Nephron progenitor cell (in vitro differentiated cells): Measurements from ENCODE around the gene GPC3.

Source experiments
- DNase-seq: peaks from one replicate; pipeline ENCODE4 v3.0.0; 2021
- H3K27ac Mint-ChIP-seq: 2 replicates; pipeline ENCODE4 v1.8.0; 2021; ENCODE audit warnings: mild to moderate bottlenecking, moderate library complexity, mixed read lengths
- H3K27me3 Mint-ChIP-seq: 2 replicates; pipeline ENCODE4 v1.8.0; 2021; ENCODE audit warnings: mild to moderate bottlenecking, low read depth, mixed read lengths; ENCODE audit not compliant: poor library complexity
- H3K36me3 Mint-ChIP-seq: 2 replicates; pipeline ENCODE4 v1.8.0; 2021; ENCODE audit warnings: low read depth, mixed read lengths
- H3K4me1 Mint-ChIP-seq: 2 replicates; pipeline ENCODE4 v1.8.0; 2021; ENCODE audit warnings: mixed read lengths
- H3K4me3 Mint-ChIP-seq: 2 replicates; pipeline ENCODE4 v1.8.0; 2021; ENCODE audit warnings: mild to moderate bottlenecking, moderate library complexity, mixed read lengths
- H3K9me3 Mint-ChIP-seq: 2 replicates; pipeline ENCODE4 v1.8.0; 2021; ENCODE audit warnings: mild to moderate bottlenecking, moderate library complexity, mixed read lengths
- TF ChIP-seq, protein P1 (sequence below): fragments of 200-600 bp; sonication (generic); IDR thresholded peaks from 2 replicates; pipeline ENCODE4 v1.5.0; 2021; ENCODE audit warnings: antibody characterized with exemption

The GPC3 gene

DNA sequence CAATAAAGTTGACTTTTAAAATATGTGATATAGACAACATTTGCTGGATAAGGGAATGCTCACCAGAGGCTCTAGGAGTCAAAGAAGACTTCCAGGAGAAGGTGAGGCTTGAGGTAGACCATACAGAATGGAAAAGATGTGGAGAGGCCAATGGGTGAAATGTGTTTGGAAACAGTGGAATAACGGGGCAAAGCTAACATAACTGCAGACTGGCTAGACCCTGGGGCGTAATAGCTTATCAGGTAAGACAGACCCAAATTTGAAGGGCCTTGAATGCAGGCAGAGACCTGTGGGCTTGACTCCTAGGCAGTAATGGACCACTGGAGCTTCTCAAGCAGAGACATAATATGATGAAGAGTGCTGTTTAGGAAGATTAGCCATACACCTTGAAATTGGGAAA is 25.4 kb downstream of the GPC3 start:
- Mint-ChIP-seq H3K36me3 (peaks cover 53% of the 10 kb centered on the region), H3K27ac (no peak overlapping the region), H3K27me3 (peaks cover 2% of the 10 kb centered on the region), H3K9me3 (peaks cover 5% of the 10 kb centered on the region), H3K4me1 (peaks cover 7% of the 10 kb centered on the region), H3K4me3 (no peak overlapping the region)
- DNase-seq = no peak
- TF ChIP-seq, protein P1, sequence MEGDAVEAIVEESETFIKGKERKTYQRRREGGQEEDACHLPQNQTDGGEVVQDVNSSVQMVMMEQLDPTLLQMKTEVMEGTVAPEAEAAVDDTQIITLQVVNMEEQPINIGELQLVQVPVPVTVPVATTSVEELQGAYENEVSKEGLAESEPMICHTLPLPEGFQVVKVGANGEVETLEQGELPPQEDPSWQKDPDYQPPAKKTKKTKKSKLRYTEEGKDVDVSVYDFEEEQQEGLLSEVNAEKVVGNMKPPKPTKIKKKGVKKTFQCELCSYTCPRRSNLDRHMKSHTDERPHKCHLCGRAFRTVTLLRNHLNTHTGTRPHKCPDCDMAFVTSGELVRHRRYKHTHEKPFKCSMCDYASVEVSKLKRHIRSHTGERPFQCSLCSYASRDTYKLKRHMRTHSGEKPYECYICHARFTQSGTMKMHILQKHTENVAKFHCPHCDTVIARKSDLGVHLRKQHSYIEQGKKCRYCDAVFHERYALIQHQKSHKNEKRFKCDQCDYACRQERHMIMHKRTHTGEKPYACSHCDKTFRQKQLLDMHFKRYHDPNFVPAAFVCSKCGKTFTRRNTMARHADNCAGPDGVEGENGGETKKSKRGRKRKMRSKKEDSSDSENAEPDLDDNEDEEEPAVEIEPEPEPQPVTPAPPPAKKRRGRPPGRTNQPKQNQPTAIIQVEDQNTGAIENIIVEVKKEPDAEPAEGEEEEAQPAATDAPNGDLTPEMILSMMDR = no peak

DNA sequence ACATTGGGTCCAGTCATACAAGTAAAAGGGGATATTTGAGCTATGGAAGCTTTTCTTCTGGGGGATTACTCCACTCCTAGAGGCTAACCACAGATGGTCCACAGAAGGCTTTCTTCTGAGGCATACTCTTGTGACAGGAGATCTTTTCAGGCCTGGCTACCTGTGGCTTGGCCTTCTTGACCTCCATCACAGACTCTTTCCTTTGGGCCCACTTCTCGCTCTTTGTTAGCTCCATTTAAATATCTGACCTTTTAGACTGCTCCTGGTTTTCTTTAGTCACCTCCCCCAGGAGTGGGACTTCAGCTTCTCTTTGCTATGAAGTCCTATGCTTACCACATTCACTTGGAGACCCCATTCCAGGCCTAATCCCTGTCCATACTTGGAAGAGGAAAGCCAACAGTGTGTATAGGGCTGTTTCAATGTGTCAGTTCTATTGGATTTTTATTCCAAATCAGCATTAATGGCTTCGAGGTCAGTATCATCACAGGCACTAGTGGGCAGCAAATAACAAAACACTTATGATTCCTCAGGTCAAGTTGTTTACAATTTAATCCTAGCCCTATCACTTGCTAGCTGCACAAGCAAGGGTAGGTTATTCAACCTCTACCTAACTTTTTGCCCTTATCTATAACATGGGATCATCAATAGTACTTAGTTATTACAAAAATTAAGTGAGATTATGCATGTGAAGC is 26.3 kb downstream of the GPC3 start:
- peak overlapping the region; percentile 15 for H3K27ac Mint-ChIP-seq
- TF ChIP-seq, protein P1 = no peak
- peaks cover 12% of the 10 kb centered on the region for H3K9me3 Mint-ChIP-seq
- peaks cover 61% of the 10 kb centered on the region for H3K36me3 Mint-ChIP-seq
- no peak overlapping the region for H3K4me3 Mint-ChIP-seq
- DNase-seq = no peak
- H3K27me3 Mint-ChIP-seq = peaks cover 2% of the 10 kb centered on the region
- H3K4me1 Mint-ChIP-seq = no peaks in the 10 kb centered on the region

DNA sequence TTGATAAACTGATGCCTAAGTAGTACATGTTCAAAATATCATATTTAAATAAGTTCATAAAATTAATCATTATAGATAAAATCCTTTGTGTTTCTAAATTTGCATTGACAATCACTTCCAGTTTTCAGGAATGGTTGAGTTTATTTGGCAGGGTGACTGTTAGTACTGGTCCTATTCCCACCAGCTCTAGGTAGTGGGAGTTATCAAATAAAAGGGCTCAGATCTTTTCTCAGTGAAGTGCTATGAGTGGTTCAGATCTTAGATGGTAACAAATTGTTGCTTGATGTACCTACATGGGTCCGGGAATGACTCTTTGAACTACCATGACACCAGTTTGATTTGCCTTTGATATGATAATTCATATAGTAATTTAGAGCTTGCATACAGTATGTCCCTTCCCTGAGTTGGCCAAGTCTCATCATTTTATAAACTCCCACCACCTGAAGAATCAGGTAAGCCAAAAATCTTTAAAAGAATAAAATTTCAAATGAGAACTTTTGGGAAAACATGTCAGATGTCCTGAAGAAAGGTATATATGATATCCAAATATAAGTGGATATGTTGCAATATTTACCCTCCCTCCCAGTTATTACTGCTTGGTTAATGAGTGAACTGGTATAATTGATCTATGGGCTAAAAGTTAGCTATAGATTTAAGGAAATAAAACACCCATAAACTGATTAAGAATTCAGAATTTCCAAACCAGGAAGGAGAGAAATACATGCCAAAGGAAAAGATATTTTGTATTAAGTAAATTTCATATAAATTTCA is 28.6 kb downstream of the GPC3 start:
- Mint-ChIP-seq H3K4me3 (no peak overlapping the region), H3K27ac (no peak overlapping the region), H3K36me3 (peaks cover 72% of the 10 kb centered on the region), H3K4me1 (no peaks in the 10 kb centered on the region), H3K9me3 (peaks cover 20% of the 10 kb centered on the region), H3K27me3 (peaks cover 2% of the 10 kb centered on the region)
- TF ChIP-seq, protein P1 = no peak
- no peak for DNase-seq

DNA sequence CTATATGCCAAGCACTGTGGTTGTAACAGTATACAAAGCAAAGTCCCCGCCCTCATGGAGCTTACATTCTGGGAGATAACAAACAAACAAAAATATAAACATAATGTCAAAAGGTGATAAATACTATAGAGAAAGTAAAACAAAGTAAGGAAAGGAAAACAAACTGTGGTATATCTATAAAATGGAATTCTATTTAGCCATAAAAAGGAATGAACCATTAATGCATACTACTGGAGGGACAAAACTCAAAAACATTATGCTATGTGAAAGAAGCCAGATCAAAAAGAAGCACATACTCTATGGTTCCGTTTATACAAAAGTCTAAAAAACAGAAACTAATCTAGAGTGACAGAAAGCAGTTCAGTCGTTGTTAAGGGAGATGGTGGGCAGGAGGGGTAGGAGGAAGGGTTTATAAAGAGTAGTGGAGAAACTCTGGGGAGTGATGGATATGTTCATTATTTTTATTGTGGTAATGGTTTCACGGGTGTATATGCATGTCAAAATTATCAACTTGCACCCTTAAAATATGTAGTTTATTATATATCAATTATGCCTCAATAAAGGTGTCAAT is 31.5 kb downstream of the GPC3 start:
- DNase-seq = no peak
- no peak overlapping the region for H3K4me3 Mint-ChIP-seq
- TF ChIP-seq, protein P1 = no peak
- no peaks in the 10 kb centered on the region for H3K27me3 Mint-ChIP-seq
- no peak overlapping the region for H3K27ac Mint-ChIP-seq
- peaks cover 20% of the 10 kb centered on the region for H3K9me3 Mint-ChIP-seq
- no peaks in the 10 kb centered on the region for H3K4me1 Mint-ChIP-seq
- H3K36me3 Mint-ChIP-seq = peaks cover 81% of the 10 kb centered on the region

DNA sequence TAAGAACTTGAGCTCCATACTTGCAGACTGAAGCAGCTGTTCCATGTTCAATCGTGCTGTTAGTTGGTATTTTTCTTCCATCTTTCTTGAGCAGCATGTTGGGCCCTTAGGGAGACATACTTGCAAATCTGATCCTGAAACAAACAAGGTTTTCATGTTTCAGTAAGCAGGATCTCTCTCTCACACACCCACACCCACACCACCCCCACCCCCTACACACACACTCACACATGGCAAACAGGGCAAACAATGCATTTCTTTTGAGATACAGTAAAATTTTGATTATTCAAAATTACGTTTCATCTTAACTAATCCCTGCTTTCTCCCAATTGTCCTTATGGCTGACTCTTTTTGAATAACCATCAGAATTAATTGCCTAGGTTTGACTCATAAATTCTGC is 32.3 kb downstream of the GPC3 start:
- TF ChIP-seq, protein P1 = no peak
- H3K27me3 Mint-ChIP-seq = no peaks in the 10 kb centered on the region
- no peak for DNase-seq
- peaks cover 3% of the 10 kb centered on the region for H3K4me1 Mint-ChIP-seq
- H3K27ac Mint-ChIP-seq = no peak overlapping the region
- peaks cover 20% of the 10 kb centered on the region for H3K9me3 Mint-ChIP-seq
- peaks cover 80% of the 10 kb centered on the region for H3K36me3 Mint-ChIP-seq
- H3K4me3 Mint-ChIP-seq = no peak overlapping the region
